Jurkat, Clone E6-1 (cell line): ENCODE data around the gene RFTN2.

Source experiments
- DNase-seq: peaks from one replicate; pipeline ENCODE4 v3.0.0-alpha.2; 2011; ENCODE audit warnings: low read depth, low spot score
- H3K4me3 ChIP-seq: 2 replicates; pipeline ENCODE4 v1.5.1; 2011; ENCODE audit warnings: mild to moderate bottlenecking, low read length, control low read depth, moderate library complexity

Gene RFTN2

DNA sequence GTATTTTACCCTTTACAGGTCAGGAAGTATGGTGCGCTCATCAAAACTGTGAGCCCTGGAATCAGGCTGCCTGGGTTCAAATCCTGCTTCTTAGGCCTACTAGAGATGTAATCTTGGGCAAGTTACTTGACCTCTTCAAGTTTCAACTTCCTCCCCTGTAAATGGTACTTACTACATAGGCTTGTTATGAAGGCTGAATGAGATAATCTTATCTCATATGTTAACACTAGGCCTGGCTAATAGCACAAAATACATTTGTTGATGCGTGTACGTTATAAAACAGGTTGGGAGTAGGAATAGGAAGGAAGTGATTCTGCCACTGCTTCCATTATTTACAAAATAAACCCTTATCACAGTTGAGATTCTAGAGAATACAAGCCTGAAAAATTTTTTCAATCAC is 1.7 kb upstream of the RFTN2 start:
- no peak overlapping the region for H3K4me3 ChIP-seq
- DNase-seq: no peak

GRCh38 chr2:197675711-197676188 is 363 bp upstream of the RFTN2 start:
- H3K4me3 ChIP-seq: no peak overlapping the region
- no peak for DNase-seq

DNA sequence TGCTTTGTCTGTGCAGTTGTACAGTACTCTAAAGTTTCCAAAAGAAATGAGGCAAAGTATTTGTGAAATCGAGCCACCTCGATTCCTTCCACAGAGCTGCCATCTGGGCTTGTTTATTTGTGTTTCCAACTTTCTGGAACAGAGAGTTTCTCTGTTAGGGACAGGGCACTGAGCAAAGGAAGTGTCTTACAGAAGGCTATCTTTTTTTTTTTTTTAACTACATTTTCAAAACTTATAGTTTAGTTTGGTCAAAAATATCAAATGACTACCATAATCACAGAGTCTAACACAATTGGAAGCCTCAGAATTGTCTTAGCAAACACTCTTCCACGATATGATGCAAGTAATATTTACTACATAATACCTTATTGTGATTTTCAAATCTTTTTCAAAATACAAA is 796 bp downstream of the RFTN2 start:
- DNase-seq: no peak
- H3K4me3 ChIP-seq: no peak overlapping the region

DNA sequence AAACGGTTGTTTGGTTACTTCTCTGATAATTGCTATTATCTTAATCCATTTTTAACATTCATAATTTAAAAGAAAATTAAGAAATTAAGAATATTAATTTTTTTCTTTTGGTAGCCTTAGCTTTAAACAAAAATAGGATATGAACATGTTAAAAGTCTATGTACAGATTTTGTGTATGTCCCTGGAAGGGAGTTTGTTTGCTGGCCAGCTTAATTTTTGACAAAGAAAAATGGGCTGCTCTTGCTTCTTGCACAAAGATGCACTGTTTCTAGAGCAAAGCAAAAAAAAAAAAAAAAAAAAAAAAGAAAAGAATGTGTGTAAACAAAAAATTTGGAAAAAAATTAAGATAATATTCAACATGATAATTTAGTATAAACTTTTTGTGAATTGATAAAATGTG is 1.3 kb downstream of the RFTN2 start:
- no peak for DNase-seq
- no peak overlapping the region for H3K4me3 ChIP-seq

DNA sequence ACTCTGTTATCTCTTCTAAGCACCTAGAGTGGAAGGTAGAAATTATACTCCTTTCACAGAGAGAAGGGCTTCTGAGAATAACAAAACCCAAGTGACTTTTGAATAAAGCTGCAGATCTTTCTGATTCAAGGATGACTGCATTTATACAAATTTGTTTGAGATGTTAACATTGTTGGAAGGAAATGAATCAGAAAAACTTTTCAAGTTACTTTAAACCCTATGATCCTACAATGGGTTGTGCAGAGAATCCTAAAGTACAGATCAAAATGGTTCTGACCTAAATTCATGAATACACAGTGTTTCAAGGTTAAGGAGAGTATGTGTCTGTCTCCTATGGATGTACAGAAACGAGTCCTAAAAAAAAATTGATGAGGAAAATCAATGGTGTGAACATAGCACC is 1.8 kb downstream of the RFTN2 start:
- no peak for DNase-seq
- no peak overlapping the region for H3K4me3 ChIP-seq

DNA sequence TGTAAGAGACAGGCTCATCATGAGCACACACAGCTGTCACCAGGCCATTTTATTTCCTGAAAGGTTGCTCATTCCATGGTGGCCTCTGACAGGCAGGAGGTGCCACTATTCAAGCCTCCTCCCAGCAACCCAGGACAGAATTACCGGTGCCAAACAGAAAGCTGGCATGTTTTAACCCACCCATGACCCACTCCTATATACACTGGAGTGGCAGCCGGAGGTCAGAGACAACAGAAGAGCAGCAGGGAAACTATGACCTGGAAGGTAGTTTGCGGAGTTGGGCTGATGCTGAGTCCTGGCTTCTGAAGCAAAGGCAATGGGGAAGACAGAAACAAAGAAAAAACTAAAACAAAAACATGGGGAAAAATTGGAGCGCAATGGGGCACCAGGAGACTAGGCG is 2.3 kb downstream of the RFTN2 start:
- DNase-seq: no peak
- H3K4me3 ChIP-seq: no peak overlapping the region

DNA sequence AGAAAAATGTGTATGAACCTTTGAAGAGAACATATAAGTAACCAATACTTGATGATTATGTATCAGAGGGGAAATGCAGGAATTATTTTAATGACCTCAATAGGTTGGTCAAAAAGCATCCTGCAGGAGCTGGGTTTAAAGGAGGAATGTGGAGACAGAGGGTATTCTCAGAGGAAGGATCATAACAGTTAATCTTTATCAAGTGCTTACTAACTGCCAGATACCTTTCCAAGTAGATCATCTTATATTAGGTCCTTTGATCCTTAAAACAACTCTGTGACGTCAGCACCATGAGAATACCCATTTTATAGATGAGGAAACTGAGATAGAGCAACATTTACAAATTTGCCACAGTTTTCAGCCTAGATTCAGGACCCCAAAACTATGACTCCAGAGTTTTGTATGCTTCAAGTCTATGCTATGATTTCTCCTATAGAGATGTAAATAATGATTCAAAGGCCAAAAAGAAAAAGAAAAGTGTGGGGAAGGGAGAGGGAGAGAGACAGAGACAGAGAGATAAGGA is 3.0 kb downstream of the RFTN2 start:
- DNase-seq: no peak
- no peak overlapping the region for H3K4me3 ChIP-seq

- H3K4me3 ChIP-seq: no peak overlapping the region
- DNase-seq: no peak
These were observed 6.3 kb downstream of the RFTN2 start for GRCh38 chr2:197669077-197669476.

GRCh38 chr2:197668296-197668695 is 7.1 kb downstream of the RFTN2 start:
- H3K4me3 ChIP-seq: no peak overlapping the region
- DNase-seq: no peak

GRCh38 chr2:197666277-197666676 is 9.1 kb downstream of the RFTN2 start:
- no peak overlapping the region for H3K4me3 ChIP-seq
- DNase-seq: no peak

GRCh38 chr2:197661626-197662025 is 13.8 kb downstream of the RFTN2 start:
- H3K4me3 ChIP-seq: no peak overlapping the region
- peak; percentile 52 for DNase-seq

GRCh38 chr2:197657562-197657961 is 17.8 kb downstream of the RFTN2 start:
- DNase-seq: no peak
- no peak overlapping the region for H3K4me3 ChIP-seq

GRCh38 chr2:197647961-197648690 is 27.3 kb downstream of the RFTN2 start:
- no peak overlapping the region for H3K4me3 ChIP-seq
- no peak for DNase-seq

GRCh38 chr2:197641666-197642065 is 33.7 kb downstream of the RFTN2 start:
- DNase-seq: no peak
- no peak overlapping the region for H3K4me3 ChIP-seq

- DNase-seq: peak; percentile 32
These were observed 34.7 kb downstream of the RFTN2 start for GRCh38 chr2:197640571-197641122.

GRCh38 chr2:197633109-197633657 is 42.2 kb downstream of the RFTN2 start:
- no peak overlapping the region for H3K4me3 ChIP-seq
- DNase-seq: no peak

More at GRCh38 chr2:197640571-197641122, 34.7 kb downstream of the RFTN2 start:
- peak overlapping the region; percentile 63 for H3K4me3 ChIP-seq

GRCh38 chr2:197628043-197628500 is 47.3 kb downstream of the RFTN2 start:
- DNase-seq: no peak

GRCh38 chr2:197626965-197627625 is 48.3 kb downstream of the RFTN2 start:
- DNase-seq: no peak
- no peak overlapping the region for H3K4me3 ChIP-seq

More at GRCh38 chr2:197628043-197628500, 47.3 kb downstream of the RFTN2 start:
- H3K4me3 ChIP-seq: no peak overlapping the region

DNA sequence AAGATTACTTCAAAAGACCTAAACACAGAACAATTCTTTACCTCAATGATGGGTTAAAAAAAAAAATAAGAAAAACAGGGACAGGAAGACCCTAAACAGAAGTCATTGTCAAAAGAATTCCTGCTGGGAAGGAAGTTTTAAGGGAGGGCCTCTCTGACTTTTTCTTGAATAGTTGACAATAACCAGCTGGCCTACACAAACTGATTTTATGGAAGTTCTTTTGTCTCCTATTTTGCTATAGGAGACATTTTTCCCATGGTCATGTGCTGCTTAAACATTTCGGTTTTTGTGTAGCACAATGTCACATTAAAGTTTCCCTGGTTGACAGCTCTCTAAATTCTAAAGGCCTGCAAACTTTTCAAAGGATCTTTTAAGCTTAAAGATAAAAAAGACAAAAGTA is 55.3 kb downstream of the RFTN2 start:
- H3K4me3 ChIP-seq: no peak overlapping the region
- no peak for DNase-seq
